ENCODE results near the gene NOL4L.

DNA sequence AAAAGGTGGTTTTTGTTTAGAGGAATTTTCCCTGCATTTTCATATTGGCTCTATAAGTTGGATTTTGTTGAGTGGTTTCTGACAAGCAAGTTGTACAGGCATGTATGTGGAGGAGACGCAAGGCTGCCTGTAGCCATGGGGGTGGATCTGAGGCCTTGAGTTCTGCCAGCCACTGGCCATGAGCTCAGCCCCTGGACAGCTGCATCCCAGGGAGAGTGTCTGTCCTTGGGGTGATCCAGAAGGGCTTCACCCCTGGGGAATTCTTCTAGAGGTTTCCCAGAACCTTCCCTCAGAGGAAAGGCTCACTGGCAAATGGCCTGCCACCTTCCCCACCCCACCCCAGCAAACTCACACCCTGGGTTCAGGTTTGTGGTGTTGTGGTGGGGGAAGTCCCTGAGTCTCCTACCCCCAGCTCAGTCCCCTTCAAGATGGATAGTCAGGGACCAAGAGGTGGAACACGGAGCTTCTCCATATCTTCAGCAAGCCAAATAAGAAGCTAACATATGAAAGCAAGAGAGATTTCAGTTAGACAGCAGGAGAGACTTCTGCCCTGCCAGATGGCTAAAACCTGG, 11.6 kb upstream of the NOL4L start:
- TF ChIP-seq TAF1 (IDR thresholded peaks at IDR 0.05; ENCODE audit: low read depth, low read length) (no peak), POLR2AphosphoS5 (IDR thresholded peaks at IDR 0.05; ENCODE audit: low read depth, low read length) (no peak), POLR2A (IDR thresholded peaks at IDR 0.05; ENCODE audit: low read depth, low read length) (no peak)
